GM23248 (cell line): ENCODE data around the gene PTPN5. TPM values are rescaled to one million over a fixed set of nuclear protein-coding genes. Genes with fewer than 3 reads are reported as not detected.

Experiments
- DNase-seq: peaks from one replicate; pipeline ENCODE4 v3.0.0-alpha.2; 2015
- H2AFZ ChIP-seq: fragments of 200-600 bp; sonication (generic); 2 replicates; pipeline ENCODE4 v1.6.1; 2016; ENCODE audit warnings: antibody characterized with exemption
- H3F3A ChIP-seq: fragments of 200-600 bp; sonication (generic); 2 replicates; pipeline ENCODE4 v1.6.1; 2016; ENCODE audit warnings: mild to moderate bottlenecking, antibody characterized with exemption, mixed run types; ENCODE audit not compliant: insufficient read depth
- H3K27ac ChIP-seq: fragments of 200-600 bp; sonication (generic); 2 replicates; pipeline ENCODE4 v1.5.1; 2016; ENCODE audit warnings: mild to moderate bottlenecking
- H3K27me3 ChIP-seq: fragments of 200-600 bp; sonication (generic); replicated peaks from 2 replicates; pipeline ENCODE4 v1.6.1; 2016; ENCODE audit warnings: mild to moderate bottlenecking; ENCODE audit not compliant: insufficient read depth
- H3K36me3 ChIP-seq: fragments of 200-600 bp; sonication (generic); 2 replicates; pipeline ENCODE4 v1.6.1; 2016; ENCODE audit warnings: low read depth, mild to moderate bottlenecking
- H3K4me1 ChIP-seq: fragments of 200-600 bp; sonication (generic); 2 replicates; pipeline ENCODE4 v1.6.1; 2016; ENCODE audit warnings: mild to moderate bottlenecking; ENCODE audit not compliant: insufficient read depth
- H3K4me2 ChIP-seq: fragments of 200-600 bp; sonication (generic); one replicate; pipeline ENCODE4 v1.6.1; 2016; ENCODE audit warnings: mild to moderate bottlenecking; ENCODE audit not compliant: unreplicated experiment
- H3K4me3 ChIP-seq: fragments of 200-600 bp; sonication (generic); 2 replicates; pipeline ENCODE4 v1.5.1; 2016; ENCODE audit warnings: mild to moderate bottlenecking
- H3K79me2 ChIP-seq: fragments of 200-600 bp; sonication (generic); 2 replicates; pipeline ENCODE4 v1.6.1; 2016; ENCODE audit warnings: mild to moderate bottlenecking; ENCODE audit not compliant: insufficient read depth
- H3K9ac ChIP-seq: fragments of 200-600 bp; sonication (generic); 2 replicates; pipeline ENCODE4 v1.6.1; 2016; ENCODE audit warnings: mild to moderate bottlenecking
- H3K9me2 ChIP-seq: fragments of 200-600 bp; sonication (generic); 2 replicates; pipeline ENCODE4 v1.6.1; 2016; ENCODE audit warnings: mixed run types, mild to moderate bottlenecking, moderate library complexity; ENCODE audit not compliant: insufficient read depth
- H3K9me3 ChIP-seq: fragments of 200-600 bp; sonication (generic); one replicate; pipeline ENCODE4 v1.6.1; 2017; ENCODE audit warnings: low read depth
- H4K20me1 ChIP-seq: fragments of 200-600 bp; sonication (generic); 2 replicates; pipeline ENCODE4 v1.6.0; 2016; ENCODE audit not compliant: insufficient read depth
- EZH2 ChIP-seq: fragments of 200-600 bp; sonication (generic); IDR thresholded peaks from 2 replicates; pipeline ENCODE4 v1.6.1; 2018; ENCODE audit warnings: antibody characterized with exemption, mild to moderate bottlenecking; ENCODE audit not compliant: insufficient read depth, poor library complexity, severe bottlenecking
- EZH2phosphoT487 ChIP-seq: fragments of 200-600 bp; sonication (generic); IDR thresholded peaks from 2 replicates; pipeline ENCODE4 v1.6.1; 2018; ENCODE audit warnings: antibody characterized with exemption, moderate library complexity, mild to moderate bottlenecking, low read depth; ENCODE audit not compliant: insufficient read depth
- WGBS, 2 experiments: methylation state at CpG; one replicate each; pipeline ENCODE4 v1.1.6; 2015 to 2017; ENCODE audit warnings: low lambda C conversion rate in 2 of 2, low coverage in 1 of 2; ENCODE audit errors: missing lambda C conversion rate in 2 of 2; 5-methylcytosine and 5-hydroxymethylcytosine counted together
- in situ Hi-C: fragments of 300-500 bp; cut with MboI; formaldehyde crosslinking; loops from 2 replicates; pipeline ENCODE4 v1.15.0; 2020
- polyA plus RNA-seq: library from polyadenylated mRNA; unstranded; fragments of >200 nt; fragmentation: Nextera tagmentation; extraction: Ambion mirVana; gene quantifications from 2 replicates; pipeline ENCODE4 v1.2.1, GENCODE V29; 2016
- total RNA-seq: library from RNA; depleted of rRNA; stranded (reverse); fragments of >200 nt; shearing (Covaris generic); gene quantifications from 2 replicates; pipeline ENCODE4 v1.2.3, GENCODE V29; 2014

PTPN5 gene
- total and polyA plus RNA-seq, 2 experiments from 2014 or later, result not detected

- H4K20me1 ChIP-seq, result no peaks in the 10 kb centered on the region
- no peaks in the 10 kb centered on the region for H3K4me1 ChIP-seq
- H3K9me3 ChIP-seq, result no peaks in the 10 kb centered on the region
- no peak overlapping the region for H3K4me2 ChIP-seq
- H3K4me3 ChIP-seq, result no peak overlapping the region
- no peak overlapping the region for H3K27ac ChIP-seq
- no peaks in the 10 kb centered on the region for H3K9me2 ChIP-seq
- no peaks in the 10 kb centered on the region for H3F3A ChIP-seq
- no peak for TF ChIP-seq EZH2
- TF ChIP-seq EZH2phosphoT487, result no peak
- WGBS, 2 experiments, result 73 to 76% methylated on average over 7 to 16 of the region's 16 CpGs
- H3K27me3 ChIP-seq, result no peaks in the 10 kb centered on the region
- in situ Hi-C loops, result no loop called here
- H3K79me2 ChIP-seq, result no peaks in the 10 kb centered on the region
- no peak for DNase-seq
- no peak overlapping the region for H2AFZ ChIP-seq
- no peaks in the 10 kb centered on the region for H3K36me3 ChIP-seq
- H3K9ac ChIP-seq, result no peak overlapping the region
Measured at GRCh38 chr11:18729426-18729825, 62.2 kb downstream of the PTPN5 start.

- Histone ChIP-seq H3K27ac (no peak overlapping the region), H3K36me3 (no peaks in the 10 kb centered on the region), H3K4me3 (no peak overlapping the region), H2AFZ (no peak overlapping the region), H3K9me3 (no peaks in the 10 kb centered on the region), H3K9ac (no peak overlapping the region), H3K79me2 (no peaks in the 10 kb centered on the region), H4K20me1 (no peaks in the 10 kb centered on the region), H3K27me3 (no peaks in the 10 kb centered on the region), H3K4me2 (no peak overlapping the region), H3F3A (no peaks in the 10 kb centered on the region), H3K4me1 (no peaks in the 10 kb centered on the region), H3K9me2 (no peaks in the 10 kb centered on the region)
- in situ Hi-C loops, result no loop called here
- 84 to 86% methylated on average over 12 to 13 of the region's 13 CpGs for WGBS, 2 experiments
- DNase-seq, result no peak
- TF ChIP-seq EZH2, result no peak
- TF ChIP-seq EZH2phosphoT487, result no peak
Measured at GRCh38 chr11:18728658-18729057, 62.9 kb downstream of the PTPN5 start.

- Histone ChIP-seq H3K36me3 (no peaks in the 10 kb centered on the region), H3K79me2 (no peaks in the 10 kb centered on the region), H3K4me2 (no peak overlapping the region), H3K27me3 (no peaks in the 10 kb centered on the region), H3K9me3 (no peaks in the 10 kb centered on the region), H3K4me3 (no peak overlapping the region), H3K27ac (no peak overlapping the region), H4K20me1 (no peaks in the 10 kb centered on the region), H3K9ac (no peak overlapping the region), H3F3A (no peaks in the 10 kb centered on the region), H3K4me1 (no peaks in the 10 kb centered on the region), H2AFZ (no peak overlapping the region), H3K9me2 (no peaks in the 10 kb centered on the region)
- WGBS, 2 experiments, result 41 to 44% methylated on average over 10 of the region's 10 CpGs
- peak; percentile 64 for DNase-seq
- in situ Hi-C loops, result no loop called here
- TF ChIP-seq EZH2phosphoT487, result no peak
- TF ChIP-seq EZH2, result no peak
Measured at GRCh38 chr11:18727479-18728236, 63.9 kb downstream of the PTPN5 start.

GRCh38 chr11:18726040-18726439 is 65.6 kb downstream of the PTPN5 start, which contains the start of gene IGSF22:
Gene IGSF22, minus strand, starts transcription at chr11:18726188. Its CDS starts 1,952 bp downstream, at chr11:18724236.
- H3K36me3 ChIP-seq, result no peaks in the 10 kb centered on the region
- no peaks in the 10 kb centered on the region for H3K27me3 ChIP-seq
- no peak for TF ChIP-seq EZH2phosphoT487
- no peak for TF ChIP-seq EZH2
- no peaks in the 10 kb centered on the region for H4K20me1 ChIP-seq
- no peak within 1 kb of the TSS for H3K4me2 ChIP-seq
- in situ Hi-C loops, result no loop called here
- no peak within 1 kb of the TSS for H2AFZ ChIP-seq
- H3K4me1 ChIP-seq, result no peaks in the 10 kb centered on the region
- no peaks in the 10 kb centered on the region for H3K79me2 ChIP-seq
- no peaks in the 10 kb centered on the region for H3F3A ChIP-seq
- H3K4me3 ChIP-seq, result no peak within 1 kb of the TSS
- no peak within 1 kb of the TSS for H3K9ac ChIP-seq
- H3K9me3 ChIP-seq, result no peaks in the 10 kb centered on the region
- no peak within 1 kb of the TSS for H3K27ac ChIP-seq
- H3K9me2 ChIP-seq, result no peaks in the 10 kb centered on the region
- 49 to 55% methylated on average over 4 to 7 of the region's 7 CpGs for WGBS, 2 experiments
- DNase-seq, result no peak
